Measurements from ENCODE around the gene PANK2.
"Not testable (repeated sequence)": the region's sequence is repeated elsewhere in the genome, so short reads cannot be mapped to it uniquely, and the experiment has no call there.

Gene PANK2

DNA sequence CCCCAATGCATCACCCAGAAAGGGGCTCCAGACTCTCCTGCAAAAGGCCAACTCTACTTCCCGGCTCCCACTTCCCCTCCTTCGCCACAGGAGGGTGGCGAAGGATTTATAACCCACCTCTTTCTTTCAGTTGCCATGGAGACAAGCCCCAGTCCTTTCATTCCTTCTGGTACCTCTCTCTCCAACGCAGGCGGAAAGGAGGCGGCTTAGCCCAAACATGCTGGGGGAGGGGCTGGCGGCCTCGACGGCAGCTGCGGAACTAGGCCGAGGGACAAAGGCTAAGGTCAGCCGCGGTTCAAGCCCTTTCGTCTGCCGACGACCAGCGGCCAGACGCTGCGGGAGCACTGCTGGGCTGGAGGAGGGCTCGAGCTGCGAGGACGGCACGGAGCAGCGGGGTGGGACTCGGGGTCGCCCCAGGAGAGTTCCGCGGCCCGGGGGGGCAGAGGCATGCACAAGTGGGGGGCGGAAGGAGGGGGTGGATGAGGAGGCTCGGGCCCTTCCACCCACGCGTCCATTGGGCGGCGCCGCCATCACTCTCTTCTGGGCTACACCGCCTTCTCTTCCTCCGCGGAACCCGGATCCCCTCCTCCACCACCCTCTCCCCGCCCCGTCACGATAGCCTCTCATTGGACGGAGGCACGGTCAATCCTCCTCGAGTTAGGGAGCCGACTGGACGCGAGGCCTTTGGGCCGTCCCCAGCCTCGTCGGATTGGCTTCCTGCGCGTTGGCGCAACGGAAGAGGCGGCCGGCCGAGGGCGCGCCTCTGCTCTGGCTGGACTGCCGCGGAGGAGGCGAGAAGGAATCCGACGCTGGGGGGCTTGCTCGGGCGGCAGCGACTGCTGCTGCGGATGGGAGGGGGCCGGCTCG, at the start of gene PANK2:
Gene PANK2 (plus strand): TSS at position 766 of the 867 bp plus-strand sequence.
- DNase-seq (ENCODE audit: low spot score): peak; percentile 99

DNA sequence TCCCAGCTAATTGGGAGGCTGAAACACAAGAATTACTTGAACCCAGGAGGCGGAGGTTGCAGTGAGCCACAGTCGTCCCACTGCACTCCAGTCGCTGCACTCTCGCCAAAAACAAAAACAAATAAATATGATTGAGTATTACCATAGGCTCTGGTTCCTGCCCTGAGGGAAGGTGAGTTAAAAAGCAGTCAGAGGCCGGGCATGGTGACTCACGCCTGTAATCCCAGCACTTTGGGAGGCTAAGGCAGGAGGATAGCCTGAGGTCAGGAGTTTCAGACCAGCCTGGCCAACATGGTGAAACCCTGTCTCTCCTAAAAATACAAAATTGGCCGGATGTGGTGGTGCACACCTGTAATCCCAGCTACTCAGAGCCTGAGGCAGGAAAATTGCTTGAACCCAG, 49.0 kb upstream of the PANK2 start:
- not testable (repeated sequence) for H3K4me3 ChIP-seq (ENCODE audit: severe bottlenecking); H3K27me3 ChIP-seq (ENCODE audit: insufficient read depth, poor library complexity, severe bottlenecking); H3K27ac ChIP-seq (ENCODE audit: poor library complexity, severe bottlenecking); DNase-seq (ENCODE audit: low spot score); H3K4me1 ChIP-seq (ENCODE audit: insufficient read depth, poor library complexity, severe bottlenecking); H3K9me3 ChIP-seq (ENCODE audit: severe bottlenecking); H3K36me3 ChIP-seq (ENCODE audit: low read depth)
- ATAC-seq (ENCODE audit: low read depth): peak; percentile 54

More for the DNA sequence above, at the start of gene PANK2:
- peaks cover 36% of the 10 kb centered on the region for H3K36me3 ChIP-seq (ENCODE audit: low read depth)
- no peaks in the 10 kb centered on the region for H3K9me3 ChIP-seq (ENCODE audit: severe bottlenecking)
- no peaks in the 10 kb centered on the region for H3K27me3 ChIP-seq (ENCODE audit: insufficient read depth, poor library complexity, severe bottlenecking)
- peaks cover 29% of the 10 kb centered on the region for H3K4me1 ChIP-seq (ENCODE audit: insufficient read depth, poor library complexity, severe bottlenecking)
- peak within 1 kb of the TSS; percentile 86 for H3K4me3 ChIP-seq (ENCODE audit: severe bottlenecking)
- TF ChIP-seq, protein P1, sequence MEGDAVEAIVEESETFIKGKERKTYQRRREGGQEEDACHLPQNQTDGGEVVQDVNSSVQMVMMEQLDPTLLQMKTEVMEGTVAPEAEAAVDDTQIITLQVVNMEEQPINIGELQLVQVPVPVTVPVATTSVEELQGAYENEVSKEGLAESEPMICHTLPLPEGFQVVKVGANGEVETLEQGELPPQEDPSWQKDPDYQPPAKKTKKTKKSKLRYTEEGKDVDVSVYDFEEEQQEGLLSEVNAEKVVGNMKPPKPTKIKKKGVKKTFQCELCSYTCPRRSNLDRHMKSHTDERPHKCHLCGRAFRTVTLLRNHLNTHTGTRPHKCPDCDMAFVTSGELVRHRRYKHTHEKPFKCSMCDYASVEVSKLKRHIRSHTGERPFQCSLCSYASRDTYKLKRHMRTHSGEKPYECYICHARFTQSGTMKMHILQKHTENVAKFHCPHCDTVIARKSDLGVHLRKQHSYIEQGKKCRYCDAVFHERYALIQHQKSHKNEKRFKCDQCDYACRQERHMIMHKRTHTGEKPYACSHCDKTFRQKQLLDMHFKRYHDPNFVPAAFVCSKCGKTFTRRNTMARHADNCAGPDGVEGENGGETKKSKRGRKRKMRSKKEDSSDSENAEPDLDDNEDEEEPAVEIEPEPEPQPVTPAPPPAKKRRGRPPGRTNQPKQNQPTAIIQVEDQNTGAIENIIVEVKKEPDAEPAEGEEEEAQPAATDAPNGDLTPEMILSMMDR (IDR thresholded peaks at IDR 0.05; ENCODE audit: poor library complexity, severe bottlenecking): peak; percentile 63
- peak; percentile 96 for ATAC-seq (ENCODE audit: low read depth)
- peak within 1 kb of the TSS; percentile 87 for H3K27ac ChIP-seq (ENCODE audit: poor library complexity, severe bottlenecking)

DNA sequence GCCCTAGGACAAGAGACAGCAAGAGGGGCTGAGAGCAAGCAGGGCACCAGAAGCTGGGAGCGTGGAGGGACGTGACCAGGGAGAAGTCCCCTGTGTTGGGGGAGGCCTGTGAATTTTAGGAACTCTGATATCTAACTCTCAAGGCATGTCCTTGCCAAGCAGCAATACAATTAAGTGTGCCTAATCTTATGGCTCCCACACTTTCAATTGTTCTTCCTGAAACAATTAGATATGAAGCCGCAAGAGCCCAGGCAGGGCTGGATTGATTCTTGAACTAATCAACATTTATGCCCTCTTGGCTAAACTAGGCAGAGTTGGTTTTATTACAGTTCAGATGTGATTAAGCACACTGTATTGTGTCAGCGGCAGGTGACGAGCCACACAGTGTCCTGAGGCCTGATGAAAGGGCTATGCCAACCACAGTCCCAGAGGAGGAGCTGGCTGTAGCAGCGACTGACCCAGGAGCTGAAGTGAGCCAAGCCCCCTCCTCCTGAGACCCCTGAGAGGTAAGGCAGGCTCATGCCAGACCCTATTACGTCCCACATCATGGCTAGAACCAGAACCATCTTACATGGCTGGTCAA, 46.7 kb upstream of the PANK2 start:
- no peaks in the 10 kb centered on the region for H3K27me3 ChIP-seq (ENCODE audit: insufficient read depth, poor library complexity, severe bottlenecking)
- H3K4me3 ChIP-seq (ENCODE audit: severe bottlenecking): no peak overlapping the region
- no peaks in the 10 kb centered on the region for H3K9me3 ChIP-seq (ENCODE audit: severe bottlenecking)
- TF ChIP-seq, protein P1 (IDR thresholded peaks at IDR 0.05; ENCODE audit: poor library complexity, severe bottlenecking): no peak
- H3K36me3 ChIP-seq (ENCODE audit: low read depth): no peaks in the 10 kb centered on the region
- no peak for DNase-seq (ENCODE audit: low spot score)
- no peak for ATAC-seq (ENCODE audit: low read depth)
- H3K4me1 ChIP-seq (ENCODE audit: insufficient read depth, poor library complexity, severe bottlenecking): peaks cover 12% of the 10 kb centered on the region
- peak overlapping the region; percentile 70 for H3K27ac ChIP-seq (ENCODE audit: poor library complexity, severe bottlenecking)

DNA sequence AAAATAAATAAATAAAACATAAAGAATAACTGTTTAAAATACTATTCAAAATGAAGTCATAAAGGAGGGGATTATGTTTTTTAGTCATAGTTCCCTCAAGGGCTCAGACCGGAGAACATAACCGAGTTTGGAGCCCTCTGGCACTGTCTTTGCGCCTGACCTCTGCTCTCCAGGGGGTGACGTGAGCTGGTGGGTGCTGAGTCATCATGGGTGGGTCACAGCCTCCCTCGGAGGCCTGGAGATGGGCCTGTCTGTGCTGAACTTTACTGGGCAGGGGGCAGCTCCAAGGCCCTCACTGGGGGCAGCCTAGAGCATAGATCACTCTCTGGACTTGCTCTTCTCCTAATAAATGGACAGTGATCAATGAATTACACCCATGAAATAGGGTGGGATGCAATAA, 45.7 kb upstream of the PANK2 start:
- H3K9me3 ChIP-seq (ENCODE audit: severe bottlenecking): no peaks in the 10 kb centered on the region
- H3K27me3 ChIP-seq (ENCODE audit: insufficient read depth, poor library complexity, severe bottlenecking): no peaks in the 10 kb centered on the region
- TF ChIP-seq, protein P1 (IDR thresholded peaks at IDR 0.05; ENCODE audit: poor library complexity, severe bottlenecking): no peak
- H3K27ac ChIP-seq (ENCODE audit: poor library complexity, severe bottlenecking): peak overlapping the region; percentile 70
- no peak overlapping the region for H3K4me3 ChIP-seq (ENCODE audit: severe bottlenecking)
- peaks cover 12% of the 10 kb centered on the region for H3K4me1 ChIP-seq (ENCODE audit: insufficient read depth, poor library complexity, severe bottlenecking)
- DNase-seq (ENCODE audit: low spot score): no peak
- peak; percentile 33 for ATAC-seq (ENCODE audit: low read depth)
- H3K36me3 ChIP-seq (ENCODE audit: low read depth): no peaks in the 10 kb centered on the region

DNA sequence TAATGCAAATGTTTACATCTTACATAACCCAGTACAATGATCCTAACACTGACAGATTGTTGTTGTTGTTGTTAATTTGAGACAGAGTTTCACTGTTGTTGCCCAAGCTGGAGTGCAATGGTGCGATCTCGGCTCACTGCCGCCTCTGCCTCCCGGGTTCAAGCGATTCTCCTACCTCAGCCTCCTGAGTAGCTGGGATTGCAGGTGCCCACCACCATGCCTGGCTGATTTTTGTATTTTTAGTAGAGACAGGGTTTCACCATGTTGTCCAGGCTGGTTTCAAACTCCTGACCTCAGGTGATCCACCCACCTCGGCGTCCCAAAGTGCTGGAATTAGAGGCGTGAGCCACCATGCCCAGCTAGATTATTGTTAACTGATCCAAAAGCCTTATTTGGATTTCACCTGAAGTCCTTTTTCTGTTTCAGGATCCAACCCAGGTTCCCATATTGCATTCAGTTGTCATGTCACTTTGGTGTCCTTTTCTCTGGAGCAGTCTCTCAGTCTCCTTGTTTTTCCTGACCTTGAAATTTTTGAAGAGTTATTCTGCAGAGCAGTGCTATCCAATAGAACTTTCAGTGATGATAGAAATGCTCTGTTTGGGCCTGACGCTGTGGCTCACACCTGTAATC, 45.1 kb upstream of the PANK2 start:
- ATAC-seq (ENCODE audit: low read depth); DNase-seq (ENCODE audit: low spot score); H3K4me3 ChIP-seq (ENCODE audit: severe bottlenecking); H3K27me3 ChIP-seq (ENCODE audit: insufficient read depth, poor library complexity, severe bottlenecking); H3K36me3 ChIP-seq (ENCODE audit: low read depth); H3K9me3 ChIP-seq (ENCODE audit: severe bottlenecking): not testable (repeated sequence)
- peaks cover 12% of the 10 kb centered on the region for H3K4me1 ChIP-seq (ENCODE audit: insufficient read depth, poor library complexity, severe bottlenecking)
- peak overlapping the region; percentile 70 for H3K27ac ChIP-seq (ENCODE audit: poor library complexity, severe bottlenecking)
